ENCODE measurements around the gene JUN. TPM values are rescaled to one million over a fixed set of nuclear protein-coding genes. Genes with fewer than 3 reads are reported as not detected.

Gene JUN
- total RNA-seq, 1 donor from 2014 or later = 89.6 TPM

DNA sequence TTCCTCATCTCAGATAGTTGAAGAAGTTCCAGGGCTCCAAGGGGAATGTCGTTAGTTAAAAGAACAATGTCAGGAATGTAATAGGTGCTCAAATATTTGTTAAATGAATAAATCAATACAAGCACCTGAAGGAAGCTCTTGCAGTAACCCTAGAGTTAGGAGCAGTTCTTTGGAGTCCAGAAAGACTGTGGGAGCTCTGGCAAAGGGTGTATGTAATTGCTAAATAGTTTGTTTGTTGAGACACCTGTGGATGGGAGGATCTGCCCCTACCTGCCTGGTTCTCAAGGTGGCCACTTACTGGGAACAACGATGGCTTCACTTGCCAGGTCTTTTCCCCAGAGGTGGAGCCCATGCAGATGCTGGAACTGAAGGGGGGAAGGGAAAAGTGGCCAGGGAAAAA lies 27.5 kb upstream of the JUN start:
- DNase-seq (ENCODE audit: low read depth) = no peak
- TF ChIP-seq, protein P1, sequence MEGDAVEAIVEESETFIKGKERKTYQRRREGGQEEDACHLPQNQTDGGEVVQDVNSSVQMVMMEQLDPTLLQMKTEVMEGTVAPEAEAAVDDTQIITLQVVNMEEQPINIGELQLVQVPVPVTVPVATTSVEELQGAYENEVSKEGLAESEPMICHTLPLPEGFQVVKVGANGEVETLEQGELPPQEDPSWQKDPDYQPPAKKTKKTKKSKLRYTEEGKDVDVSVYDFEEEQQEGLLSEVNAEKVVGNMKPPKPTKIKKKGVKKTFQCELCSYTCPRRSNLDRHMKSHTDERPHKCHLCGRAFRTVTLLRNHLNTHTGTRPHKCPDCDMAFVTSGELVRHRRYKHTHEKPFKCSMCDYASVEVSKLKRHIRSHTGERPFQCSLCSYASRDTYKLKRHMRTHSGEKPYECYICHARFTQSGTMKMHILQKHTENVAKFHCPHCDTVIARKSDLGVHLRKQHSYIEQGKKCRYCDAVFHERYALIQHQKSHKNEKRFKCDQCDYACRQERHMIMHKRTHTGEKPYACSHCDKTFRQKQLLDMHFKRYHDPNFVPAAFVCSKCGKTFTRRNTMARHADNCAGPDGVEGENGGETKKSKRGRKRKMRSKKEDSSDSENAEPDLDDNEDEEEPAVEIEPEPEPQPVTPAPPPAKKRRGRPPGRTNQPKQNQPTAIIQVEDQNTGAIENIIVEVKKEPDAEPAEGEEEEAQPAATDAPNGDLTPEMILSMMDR (conservative IDR thresholded peaks at IDR 0.05; ENCODE audit: low read depth, low read length) = no peak
- no peak overlapping the region for H3K4me3 ChIP-seq (ENCODE audit: low read depth, low read length)

DNA sequence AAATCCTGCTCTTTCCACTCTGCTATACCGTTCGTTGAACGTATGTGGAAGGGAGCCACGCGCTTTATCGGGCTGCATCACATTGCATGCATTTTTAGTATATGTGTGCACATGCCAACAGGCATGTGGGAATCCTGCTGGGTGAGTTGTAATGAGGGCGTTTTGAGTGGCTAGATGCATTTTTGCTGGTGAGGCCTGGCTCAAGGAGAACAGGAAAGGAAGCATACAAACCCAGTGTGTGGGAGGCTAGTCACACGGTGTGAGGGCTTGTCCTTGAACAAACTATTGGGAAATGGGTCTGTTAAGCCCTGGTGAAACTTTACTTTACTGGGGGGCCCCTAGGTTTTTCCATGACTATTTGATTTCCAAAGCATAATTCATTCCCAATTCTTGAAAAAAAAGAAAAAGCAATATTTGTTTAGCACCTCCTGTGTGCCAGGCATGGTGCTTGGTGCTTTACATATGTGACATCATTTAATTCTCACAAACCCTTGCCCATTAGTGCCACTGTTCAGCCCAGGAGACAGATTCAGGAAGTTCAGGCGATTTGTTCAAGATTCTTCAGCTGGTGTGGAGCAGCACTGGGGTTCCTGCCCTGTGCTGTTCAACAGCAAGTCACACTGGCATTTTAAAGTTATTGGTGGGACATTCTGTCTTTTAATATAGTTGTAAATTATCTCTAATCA lies 25.6 kb upstream of the JUN start:
- H3K4me3 ChIP-seq (ENCODE audit: low read depth, low read length) = no peak overlapping the region
- TF ChIP-seq, protein P1 (conservative IDR thresholded peaks at IDR 0.05; ENCODE audit: low read depth, low read length) = no peak
- DNase-seq (ENCODE audit: low read depth) = no peak

DNA sequence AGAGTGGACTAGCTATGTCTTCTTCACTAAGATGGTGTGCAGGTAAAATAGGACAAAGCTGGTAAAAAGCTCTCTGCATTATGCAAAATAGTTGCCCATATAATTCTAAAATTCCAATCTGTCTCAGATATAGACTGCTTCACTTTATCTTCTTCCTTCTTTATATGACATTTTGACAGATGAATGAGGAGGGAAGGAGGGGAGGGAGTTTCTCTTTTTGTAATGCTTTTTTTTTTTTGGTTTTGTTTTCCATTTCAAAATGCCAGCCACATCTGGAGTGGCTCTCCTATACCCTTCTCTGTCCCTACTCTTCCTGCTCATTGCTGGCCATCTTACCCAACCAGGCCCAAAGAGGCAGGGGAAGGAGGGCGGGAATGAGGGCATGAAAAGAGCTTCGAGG lies 24.2 kb upstream of the JUN start:
- DNase-seq (ENCODE audit: low read depth) = no peak
- TF ChIP-seq, protein P1 (conservative IDR thresholded peaks at IDR 0.05; ENCODE audit: low read depth, low read length) = no peak
- H3K4me3 ChIP-seq (ENCODE audit: low read depth, low read length) = no peak overlapping the region

DNA sequence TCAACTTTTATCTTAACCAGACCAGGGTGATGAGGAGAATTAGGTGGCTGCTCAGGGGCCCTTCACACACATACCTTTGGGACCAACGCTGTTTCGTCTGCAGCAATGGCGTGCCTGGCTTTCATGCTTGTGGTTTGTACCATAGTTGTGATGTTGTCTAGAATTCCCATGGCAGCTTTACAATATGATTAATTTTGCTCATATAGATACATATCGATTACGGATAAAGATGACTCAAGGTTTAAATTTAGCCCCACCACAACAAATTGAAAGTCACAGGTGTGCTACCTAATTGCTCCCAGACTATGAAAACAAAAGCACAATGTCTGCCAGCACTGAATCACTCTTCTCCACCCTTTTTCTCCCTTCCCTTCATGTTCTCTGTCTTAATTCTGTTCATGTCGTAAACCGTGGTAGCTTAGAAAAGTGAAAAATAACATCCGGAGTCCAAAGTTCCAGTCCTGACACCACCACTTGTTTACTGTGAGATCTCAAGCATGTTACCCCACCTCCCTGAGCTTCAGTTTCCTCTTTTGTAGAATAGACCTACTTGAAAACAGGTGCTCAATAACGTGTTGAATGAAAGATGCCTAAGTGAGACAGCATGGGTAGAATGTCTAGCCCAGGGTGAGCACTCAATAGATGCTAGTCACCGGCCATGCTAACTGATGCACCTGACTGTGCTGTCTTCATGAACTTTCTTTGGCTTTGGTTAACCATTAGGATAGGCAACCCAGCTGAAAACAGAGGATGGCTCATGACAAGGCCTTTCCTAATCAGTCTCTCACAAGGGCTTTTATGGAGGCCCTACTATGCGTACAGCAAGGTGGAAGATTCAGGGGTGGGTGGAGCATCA lies 22.1 kb upstream of the JUN start:
- H3K4me3 ChIP-seq (ENCODE audit: low read depth, low read length) = no peak overlapping the region
- TF ChIP-seq, protein P1 (conservative IDR thresholded peaks at IDR 0.05; ENCODE audit: low read depth, low read length) = no peak
- no peak for DNase-seq (ENCODE audit: low read depth)

GRCh38 chr1:58804853-58805565 lies 21.2 kb upstream of the JUN start:
- TF ChIP-seq, protein P1 (conservative IDR thresholded peaks at IDR 0.05; ENCODE audit: low read depth, low read length) = no peak
- no peak overlapping the region for H3K4me3 ChIP-seq (ENCODE audit: low read depth, low read length)
- DNase-seq (ENCODE audit: low read depth) = no peak

DNA sequence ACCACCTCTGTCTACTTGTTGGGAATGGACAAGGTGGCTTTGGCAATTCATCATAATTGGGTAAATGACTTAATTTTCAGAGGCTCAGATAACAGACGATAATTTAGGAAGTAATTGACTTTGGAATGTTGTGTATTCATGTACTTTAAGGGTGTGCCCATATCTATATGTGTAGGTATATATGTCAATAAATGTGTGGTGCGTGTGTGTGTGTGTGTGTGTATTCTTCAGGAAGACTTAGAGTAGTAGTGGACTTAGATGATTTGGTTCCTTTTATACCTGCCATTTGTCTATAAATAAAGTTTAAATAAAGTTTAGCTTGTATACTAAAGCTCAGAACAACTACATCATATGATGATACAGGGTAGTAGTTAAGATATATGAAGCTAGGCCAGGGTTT lies 20.0 kb upstream of the JUN start:
- DNase-seq (ENCODE audit: low read depth) = no peak
- H3K4me3 ChIP-seq (ENCODE audit: low read depth, low read length) = no peak overlapping the region
- TF ChIP-seq, protein P1 (conservative IDR thresholded peaks at IDR 0.05; ENCODE audit: low read depth, low read length) = no peak

All from epithelial cell of proximal tubule (primary cell).